ENCODE results near the gene VPS51. TPM values are rescaled to one million over a fixed set of nuclear protein-coding genes. Genes with fewer than 3 reads are reported as not detected.

The VPS51 gene
- total and polyA plus RNA-seq, 9 of the 15 experiments (the other 6 are each of a cell fraction or from before 2014, with no cell fraction given) = 1.8 to 143 (median 46.8) TPM

- TF ChIP-seq CCNT2 (IDR thresholded peaks at IDR 0.05; ENCODE audit: borderline replicate concordance, extremely low read depth, insufficient read length, low read depth, low read length) = peak; percentile 76
- no peak for TF ChIP-seq HMG20A (CRISPR knock-in tag; conservative IDR thresholded peaks at IDR 0.05)
- peak; percentile 33 to 99; a peak in 3 of 4 replicates for TF ChIP-seq HDAC1 (IDR thresholded peaks at IDR 0.05)
- peak; percentile 100 for TF ChIP-seq EP400 (IDR thresholded peaks at IDR 0.05)
- TF ChIP-seq BHLHE40 (IDR thresholded peaks at IDR 0.05; ENCODE audit: low read length) = peak; percentile 47
- TF ChIP-seq ATF3 (IDR thresholded peaks at IDR 0.05) = peak; percentile 89
- peak; percentile 66; the same call in 1 of the 2 replicates for TF ChIP-seq ATF3 (CRISPR knock-in tag; conservative IDR thresholded peaks at IDR 0.05)
- no peak for TF ChIP-seq ZNF785 (CRISPR knock-in tag; IDR thresholded peaks at IDR 0.05)
- peak; percentile 66 for TF ChIP-seq EGR1 (conservative IDR thresholded peaks at IDR 0.05)
- peak; percentile 67; the same call in 1 of the 2 replicates for TF ChIP-seq POLR2AphosphoS5 (IDR thresholded peaks at IDR 0.05; ENCODE audit: control insufficient read depth, insufficient read depth, low read depth, low read length)
- peak; percentile 78 for TF ChIP-seq POLR2H (tag; IDR thresholded peaks at IDR 0.05; ENCODE audit: low read depth)
- TF ChIP-seq HDAC2 (IDR thresholded peaks at IDR 0.05) = peak; percentile 83; the same call in 1 of the 2 replicates
- 0 out of 2 replicates have a peak, but pooled peaks have one; percentile 37 for TF ChIP-seq ZKSCAN1 (IDR thresholded peaks at IDR 0.05; ENCODE audit: low read depth, low read length)
- peak; percentile 80 for TF ChIP-seq MAX (CRISPR knock-in tag; IDR thresholded peaks at IDR 0.05)
- peak; percentile 94 to 97 for TF ChIP-seq MNT (conservative IDR thresholded peaks at IDR 0.05)
- TF ChIP-seq RHOXF2B (CRISPR knock-in tag; conservative IDR thresholded peaks at IDR 0.05) = no peak
- TF ChIP-seq MTA3 (IDR thresholded peaks at IDR 0.05; ENCODE audit: borderline replicate concordance) = peak; percentile 58
- TF ChIP-seq PRDM10 (IDR thresholded peaks at IDR 0.05; ENCODE audit: partially characterized antibody) = peak; percentile 30
- TF ChIP-seq ZC3H8 (IDR thresholded peaks at IDR 0.05) = no peak
- TF ChIP-seq ETV5 (CRISPR knock-in tag; IDR thresholded peaks at IDR 0.05; ENCODE audit: low read depth) = peak; percentile 87
- no peak for TF ChIP-seq HNRNPL (IDR thresholded peaks at IDR 0.05; ENCODE audit: low read depth, low read length)
- no peak for TF ChIP-seq HNRNPK (IDR thresholded peaks at IDR 0.05; ENCODE audit: low read depth, low read length, poor library complexity, severe bottlenecking)
Measured at GRCh38 chr11:65083834-65084597, 12.0 kb upstream of the VPS51 start, which contains the start of the genes CDCA5 and ZFPL1 (continued).

All from K562 (cell line).